GM21447 (cell line): ENCODE measurements around the gene MCF2L2.

Experiments
- ATAC-seq: cut with Tn5 transposase; IDR thresholded peaks from one replicate; pipeline ENCODE4 v1.9.1; 2021; ENCODE audit not compliant: unreplicated experiment

Gene MCF2L2

DNA sequence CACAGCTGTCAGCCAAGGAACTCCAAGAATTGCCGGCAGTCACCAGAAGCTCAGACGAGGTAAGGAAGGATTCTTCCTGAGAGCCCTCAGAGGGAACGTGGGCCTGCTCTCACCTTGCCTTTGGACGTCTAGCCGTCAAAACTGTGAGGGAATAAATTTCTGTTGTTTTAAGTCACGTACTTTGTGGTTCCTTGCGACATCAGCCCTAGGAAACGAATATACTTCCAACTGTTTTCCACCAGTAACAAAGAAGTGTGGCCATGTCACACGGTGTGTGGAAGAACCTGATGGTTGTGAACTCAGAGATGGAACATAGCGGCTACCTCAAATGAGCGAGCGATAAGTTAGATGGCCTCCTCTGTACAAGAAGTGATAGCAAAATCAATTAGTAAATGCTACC lies 216.3 kb downstream of the MCF2L2 start:
- ATAC-seq: no peak

DNA sequence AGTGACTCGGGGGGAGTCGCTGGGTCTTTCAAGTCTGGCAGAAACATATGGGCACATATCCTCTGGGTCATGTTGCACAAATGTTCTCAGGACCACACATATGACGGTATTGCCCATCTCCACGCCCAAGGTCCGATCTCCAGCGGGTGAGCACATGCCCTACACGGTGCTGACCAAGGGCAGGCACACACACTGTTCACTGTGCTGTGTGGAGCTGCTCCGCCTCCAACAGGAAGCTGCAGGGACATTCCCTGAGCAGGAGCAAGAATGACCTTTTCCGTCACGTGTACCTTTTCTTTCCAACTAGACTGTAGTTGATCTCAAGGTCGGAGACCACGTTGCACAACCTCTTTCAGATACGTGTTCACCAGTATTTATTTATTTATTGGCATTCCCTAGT lies 217.1 kb downstream of the MCF2L2 start:
- ATAC-seq: no peak

DNA sequence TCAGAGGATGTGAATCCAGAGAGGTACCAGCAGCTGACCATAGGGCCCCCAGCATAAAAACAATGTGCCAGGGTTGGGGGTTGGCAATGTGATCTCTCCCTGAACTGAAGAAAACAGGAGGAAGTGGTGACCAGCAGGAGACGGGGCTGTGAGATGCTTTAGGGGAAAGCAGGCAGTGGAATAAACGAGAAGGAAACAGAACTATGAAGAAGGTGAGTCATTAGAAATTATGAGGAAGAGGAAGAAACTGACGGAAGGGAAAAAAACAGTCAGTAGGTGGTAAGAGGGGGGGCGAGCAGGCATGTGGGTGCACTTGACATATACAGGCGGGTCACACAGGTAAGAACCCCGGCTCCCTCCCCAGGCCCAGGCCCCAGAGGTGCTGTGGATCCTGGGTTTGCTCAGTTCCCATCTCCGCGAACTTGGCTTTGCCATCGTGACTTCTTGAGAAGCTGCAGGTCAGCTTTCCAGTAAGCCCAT lies 217.5 kb downstream of the MCF2L2 start:
- ATAC-seq: no peak

- no peak for ATAC-seq
These were observed 218.1 kb downstream of the MCF2L2 start for GRCh38 chr3:183210341-183210740.

GRCh38 chr3:183208800-183209199 lies 219.6 kb downstream of the MCF2L2 start:
- ATAC-seq: no peak

GRCh38 chr3:183208260-183208659 lies 220.2 kb downstream of the MCF2L2 start:
- no peak for ATAC-seq

- no peak for ATAC-seq
These were observed 224.7 kb downstream of the MCF2L2 start for GRCh38 chr3:183203670-183204069.

GRCh38 chr3:183202004-183202722 lies 226.3 kb downstream of the MCF2L2 start:
- ATAC-seq: no peak

DNA sequence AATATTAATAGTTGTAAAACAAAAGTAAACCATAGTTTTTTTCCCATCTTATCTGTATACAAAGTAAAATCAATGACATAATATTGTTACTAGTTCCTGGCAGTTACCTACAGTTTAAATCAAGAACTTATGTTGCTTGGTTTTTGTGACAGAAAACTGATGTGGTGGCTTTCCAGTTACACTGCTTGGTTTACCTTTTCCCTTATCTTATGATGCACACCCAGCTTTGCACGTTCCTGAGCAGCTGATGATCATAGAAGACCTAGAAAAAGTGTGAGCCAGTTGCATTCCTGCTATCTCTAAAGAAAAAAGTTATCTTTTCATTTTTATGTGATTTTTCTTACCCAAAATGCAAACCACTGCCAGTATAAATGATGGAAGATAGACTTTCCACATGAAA lies 229.5 kb downstream of the MCF2L2 start:
- ATAC-seq: no peak

- no peak for ATAC-seq
These were observed 230.7 kb downstream of the MCF2L2 start for GRCh38 chr3:183197734-183198133.

- no peak for ATAC-seq
These were observed 233.2 kb downstream of the MCF2L2 start for GRCh38 chr3:183195266-183195665.

- ATAC-seq: no peak
These were observed 234.4 kb downstream of the MCF2L2 start for GRCh38 chr3:183193762-183194689.

- ATAC-seq: no peak
These were observed 235.6 kb downstream of the MCF2L2 start for GRCh38 chr3:183192650-183193300.

- ATAC-seq: no peak
These were observed 238.8 kb downstream of the MCF2L2 start for GRCh38 chr3:183189641-183190040.

- ATAC-seq: no peak
These were observed 239.4 kb downstream of the MCF2L2 start for GRCh38 chr3:183188895-183189462.

- ATAC-seq: no peak
These were observed 242.7 kb downstream of the MCF2L2 start for GRCh38 chr3:183185696-183186095.

DNA sequence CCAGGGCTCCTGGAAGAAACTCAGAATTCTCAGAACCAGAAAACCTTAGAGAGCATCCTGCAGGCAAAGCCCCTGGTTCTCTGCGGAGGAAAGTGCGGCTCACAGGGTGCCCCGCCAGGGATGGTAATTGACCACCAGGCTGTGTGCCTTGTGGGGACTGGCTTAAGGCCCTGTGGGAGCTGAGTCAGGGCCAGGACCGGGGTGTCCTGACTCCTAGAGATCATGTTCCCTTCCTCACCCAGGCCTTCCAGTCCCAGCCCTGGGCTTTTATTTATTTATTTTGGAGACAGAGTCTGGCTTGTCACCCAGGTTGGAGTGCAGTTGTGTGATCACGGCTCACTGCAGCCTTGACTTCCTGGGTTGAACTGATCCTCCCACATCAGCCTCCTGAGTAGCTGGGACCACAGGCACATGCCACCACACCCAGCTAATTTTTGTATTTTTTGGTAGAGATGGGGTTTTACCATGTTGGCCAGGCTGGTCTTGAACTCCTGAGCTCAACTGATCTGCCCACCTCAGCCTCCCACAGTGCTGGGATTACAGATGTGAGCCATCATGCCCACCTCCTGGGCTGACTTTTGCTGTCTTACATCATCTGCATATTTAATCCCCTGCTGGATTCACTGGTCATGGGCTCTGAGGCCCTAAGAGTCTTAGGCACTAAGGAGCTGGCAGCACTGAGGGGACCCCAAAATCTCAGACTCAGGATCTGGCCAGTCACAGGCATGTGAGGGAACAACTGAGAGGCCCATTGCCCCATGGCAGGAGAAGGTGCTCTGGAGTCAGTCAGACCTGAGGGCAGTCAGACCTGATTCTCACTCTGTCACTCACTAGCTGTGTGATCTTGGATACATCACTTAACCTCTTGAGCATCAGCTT lies 245.4 kb downstream of the MCF2L2 start:
- ATAC-seq: no peak

- ATAC-seq: no peak
These were observed 246.3 kb downstream of the MCF2L2 start for GRCh38 chr3:183182073-183182472.

GRCh38 chr3:183181606-183182005 lies 246.8 kb downstream of the MCF2L2 start:
- no peak for ATAC-seq

DNA sequence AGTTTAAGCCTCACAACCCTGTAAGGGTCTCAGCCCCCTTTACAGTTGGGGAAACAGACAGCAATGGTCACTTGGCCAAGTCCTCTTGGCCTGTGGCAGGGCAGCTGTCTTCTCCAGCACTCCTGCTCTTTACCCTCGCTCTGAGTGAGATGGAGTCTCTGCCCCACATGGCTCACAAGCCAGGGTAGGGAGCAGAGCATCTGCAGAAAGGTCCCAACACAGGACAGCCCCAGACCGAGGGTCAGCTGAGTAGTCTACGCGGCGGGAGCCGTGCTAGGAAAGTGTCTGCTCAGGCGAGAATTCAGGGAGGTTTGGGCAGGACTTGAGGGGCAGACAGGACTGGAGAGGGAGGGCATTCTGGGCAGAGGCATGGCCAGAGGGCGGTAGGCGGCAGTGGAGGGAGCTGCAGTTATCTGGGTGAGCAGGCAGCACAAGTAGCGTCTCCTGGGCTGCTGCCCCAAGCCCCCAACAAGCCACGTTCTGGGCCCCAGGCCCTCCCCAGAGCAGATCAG lies 247.6 kb downstream of the MCF2L2 start:
- ATAC-seq: no peak
